Natural killer cell treated with Interleukin-12 subunit alpha and Interleukin-12 subunit beta and Interleukin-15 and Interleukin-18, amount 100 ng/mL, for 72 hours (primary cell): ENCODE data around the gene PNMT. TPM values are rescaled to one million over a fixed set of nuclear protein-coding genes. Genes with fewer than 3 reads are reported as not detected.

Source experiments
- ATAC-seq, 2 donors: fragments of 150-1000 bp; cut with Tn5 transposase in 1 of 2; sonication (Bioruptor Pico), chemical (Tn5 transposase) in 1 of 2; 2 replicates each; pipeline ENCODE4 v1.10.0; 2021
- DNase-seq: peaks from one replicate; pipeline ENCODE4 v3.0.0; 2022; ENCODE audit warnings: low spot score
- H3K27ac Mint-ChIP-seq, 2 donors: 1 replicate in 1 of 2; 2 replicates in 1 of 2; pipeline ENCODE4 v1.8.0; 2022; ENCODE audit warnings: mixed read lengths in 2 of 2, mild to moderate bottlenecking in 1 of 2, moderate library complexity in 1 of 2
- H3K27me3 Mint-ChIP-seq, 2 donors: 1 replicate in 1 of 2; 2 replicates in 1 of 2; pipeline ENCODE4 v1.8.0; 2022; ENCODE audit warnings: mixed read lengths in 2 of 2
- H3K36me3 Mint-ChIP-seq: one replicate; pipeline ENCODE4 v1.8.0; 2022; ENCODE audit warnings: mixed read lengths
- H3K4me1 Mint-ChIP-seq, 2 donors: 1 replicate in 1 of 2; 2 replicates in 1 of 2; pipeline ENCODE4 v1.8.0; 2022; ENCODE audit warnings: low read depth in 2 of 2, mixed read lengths in 2 of 2, mild to moderate bottlenecking in 1 of 2
- H3K4me3 Mint-ChIP-seq: one replicate; pipeline ENCODE4 v1.8.0; 2022; ENCODE audit warnings: mixed read lengths
- H3K9me3 Mint-ChIP-seq: 2 replicates; pipeline ENCODE4 v1.8.0; 2022; ENCODE audit warnings: mixed read lengths
- total RNA-seq, 2 donors: library from RNA; stranded (reverse); gene quantifications; one replicate each; pipeline ENCODE4 v1.2.3, GENCODE V29; 2022

PNMT gene
- total RNA-seq, 2 donors from 2014 or later, result not detected

DNA sequence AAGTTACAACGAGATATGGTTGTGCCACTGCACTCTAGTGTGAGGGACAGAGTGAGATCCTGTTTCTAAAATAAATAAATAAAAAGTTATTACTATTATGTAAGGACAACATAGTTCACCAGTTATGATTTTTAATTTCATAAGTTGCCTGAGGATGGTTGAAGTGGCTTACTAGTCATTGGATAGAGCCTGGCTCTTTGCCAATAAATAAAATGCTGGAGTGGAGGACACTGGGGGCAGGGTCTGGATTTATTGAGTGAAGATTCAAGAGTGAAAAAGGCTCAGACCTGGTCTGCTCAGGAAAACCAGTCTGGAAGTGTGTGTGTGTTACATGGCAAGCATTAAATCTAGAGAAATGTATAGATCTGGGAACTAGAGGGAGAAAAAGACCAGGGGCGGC lies 29.2 kb upstream of the PNMT start:
- H3K27ac Mint-ChIP-seq, result peak overlapping the region in 1 of 2 donors; percentile 92
- no peaks in the 10 kb centered on the region for H3K27me3 Mint-ChIP-seq
- ATAC-seq, result no peak
- H3K9me3 Mint-ChIP-seq, result no peaks in the 10 kb centered on the region
- H3K36me3 Mint-ChIP-seq, result peaks cover 4% of the 10 kb centered on the region
- DNase-seq, result no peak
- peak overlapping the region; percentile 96 for H3K4me3 Mint-ChIP-seq
- H3K4me1 Mint-ChIP-seq, result peaks cover 70 to 72% of the 10 kb centered on the region in 2 donors

DNA sequence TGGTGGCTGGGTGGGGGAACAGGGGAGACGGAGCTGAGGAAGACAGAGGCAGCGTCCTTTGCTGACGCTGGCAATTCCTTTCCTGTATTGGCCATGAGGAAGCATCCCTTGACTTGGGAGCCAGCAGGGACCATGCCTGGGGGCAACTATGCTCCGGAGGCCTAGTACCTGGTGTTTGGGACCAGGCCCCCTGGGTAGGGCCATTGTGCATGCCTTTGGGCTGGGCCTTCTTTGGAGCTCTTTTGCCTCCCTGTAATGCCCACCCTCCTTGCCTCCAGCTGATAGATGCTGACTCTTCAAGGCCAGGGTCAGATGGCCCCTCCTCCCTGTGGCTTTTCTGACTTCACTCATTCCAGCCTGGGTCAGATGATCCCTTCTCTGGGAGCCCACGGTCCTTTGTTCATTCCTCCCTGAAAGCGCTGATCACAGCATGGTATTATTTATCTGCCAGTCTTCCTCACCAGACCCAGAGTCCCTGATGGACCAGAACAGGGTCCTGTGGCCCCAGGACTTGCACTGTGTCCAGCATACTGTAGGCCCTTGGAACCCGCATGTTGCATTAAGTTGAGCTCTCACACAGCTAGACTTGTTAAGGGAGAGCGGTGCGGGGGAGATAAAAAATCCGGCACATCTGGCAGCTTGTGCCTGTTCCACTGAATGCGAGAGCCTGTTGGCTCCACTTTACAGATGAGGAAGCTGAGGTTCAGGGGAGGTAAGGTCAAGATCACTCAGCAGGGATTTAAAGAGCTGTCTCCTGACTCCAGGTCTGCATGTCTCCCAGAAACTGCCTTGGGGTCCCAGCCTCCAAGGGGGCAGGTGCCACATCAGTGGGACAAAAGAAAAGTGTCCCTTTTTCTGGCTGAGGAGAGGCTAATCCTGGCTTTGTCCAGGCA lies 28.4 kb upstream of the PNMT start:
- peak overlapping the region; percentile 28 for H3K4me3 Mint-ChIP-seq
- peak overlapping the region; percentile 26 to 92 for H3K27ac Mint-ChIP-seq
- no peaks in the 10 kb centered on the region for H3K9me3 Mint-ChIP-seq
- no peak for DNase-seq
- H3K27me3 Mint-ChIP-seq, result no peaks in the 10 kb centered on the region
- peaks cover 4% of the 10 kb centered on the region for H3K36me3 Mint-ChIP-seq
- peaks cover 69 to 71% of the 10 kb centered on the region in 2 donors for H3K4me1 Mint-ChIP-seq
- no peak for ATAC-seq

DNA sequence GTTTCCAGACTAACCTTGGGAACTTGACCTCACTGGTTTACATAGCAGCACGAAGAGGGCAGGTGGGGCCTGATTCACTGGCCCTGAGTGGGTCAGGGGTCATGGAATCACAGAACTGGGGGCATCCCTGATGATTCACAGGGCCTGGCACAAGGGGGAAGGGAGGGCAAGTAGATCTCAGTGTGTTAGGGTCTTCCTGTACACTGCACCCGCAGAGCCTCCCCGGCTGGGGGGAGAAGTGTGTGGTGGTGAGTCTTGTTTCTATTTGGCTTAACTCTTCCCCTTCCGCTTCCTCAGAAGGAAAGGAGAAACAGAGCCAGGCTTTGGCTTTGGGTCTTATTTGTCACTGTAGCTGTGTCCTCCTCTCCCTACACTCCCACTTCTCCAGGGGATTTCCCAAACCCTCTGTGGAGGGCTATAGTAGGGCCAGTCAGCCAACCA lies 27.6 kb upstream of the PNMT start:
- H3K9me3 Mint-ChIP-seq, result no peaks in the 10 kb centered on the region
- H3K4me3 Mint-ChIP-seq, result peak overlapping the region; percentile 38
- ATAC-seq, result no peak
- DNase-seq, result no peak
- peaks cover 67 to 79% of the 10 kb centered on the region in 2 donors for H3K4me1 Mint-ChIP-seq
- H3K36me3 Mint-ChIP-seq, result peaks cover 4% of the 10 kb centered on the region
- H3K27me3 Mint-ChIP-seq, result no peaks in the 10 kb centered on the region
- H3K27ac Mint-ChIP-seq, result peak overlapping the region in 1 of 2 donors; percentile 92

DNA sequence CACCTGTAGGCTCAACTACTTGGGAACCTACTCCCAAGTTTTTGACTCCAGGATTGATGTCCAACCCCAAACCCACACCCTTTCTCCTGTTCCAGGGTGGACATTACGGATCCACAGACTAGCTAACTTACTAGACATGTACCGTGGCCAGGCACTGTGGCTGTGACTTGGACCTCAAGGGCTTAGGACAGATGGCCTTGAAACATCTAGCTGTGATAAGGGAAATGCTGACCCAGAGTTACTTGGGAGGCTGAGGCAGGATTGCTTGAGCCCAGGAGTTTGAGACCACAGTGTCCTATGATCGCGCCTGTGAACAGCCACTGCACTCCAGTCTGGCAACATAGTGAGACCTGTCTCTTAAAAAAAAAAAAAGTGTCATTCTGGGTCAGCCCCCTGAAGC lies 27.2 kb upstream of the PNMT start:
- H3K36me3 Mint-ChIP-seq, result peaks cover 4% of the 10 kb centered on the region
- H3K9me3 Mint-ChIP-seq, result no peaks in the 10 kb centered on the region
- no peak for ATAC-seq
- H3K27me3 Mint-ChIP-seq, result no peaks in the 10 kb centered on the region
- no peak for DNase-seq
- peaks cover 67 to 80% of the 10 kb centered on the region in 2 donors for H3K4me1 Mint-ChIP-seq
- peak overlapping the region; percentile 16 to 92 for H3K27ac Mint-ChIP-seq
- H3K4me3 Mint-ChIP-seq, result no peak overlapping the region

DNA sequence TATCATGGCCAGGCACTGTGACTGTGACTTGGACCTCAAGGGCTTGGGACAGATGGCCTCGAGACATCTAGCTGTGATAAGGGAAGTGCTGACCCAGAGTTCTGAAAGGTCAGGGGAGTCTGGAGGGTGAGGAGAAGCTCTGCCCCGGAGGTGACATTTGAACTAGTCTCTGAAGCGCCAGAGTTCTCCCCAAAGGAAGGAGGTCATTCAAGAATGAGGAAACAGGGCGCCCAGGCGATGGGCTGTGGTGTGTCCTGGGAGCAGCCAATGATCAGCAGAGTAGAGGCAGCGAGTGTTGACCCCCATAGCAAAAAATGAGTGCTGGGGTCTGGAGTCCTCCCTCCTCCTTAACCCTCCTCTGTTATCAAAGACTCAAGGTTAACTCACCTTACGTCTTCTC lies 26.4 kb upstream of the PNMT start:
- ATAC-seq (no peak), DNase-seq (no peak)
- H3K4me3 Mint-ChIP-seq, result no peak overlapping the region
- H3K9me3 Mint-ChIP-seq, result no peaks in the 10 kb centered on the region
- H3K27me3 Mint-ChIP-seq, result no peaks in the 10 kb centered on the region
- peak overlapping the region; percentile 16 to 92 for H3K27ac Mint-ChIP-seq
- peaks cover 67 to 76% of the 10 kb centered on the region in 2 donors for H3K4me1 Mint-ChIP-seq
- H3K36me3 Mint-ChIP-seq, result peaks cover 4% of the 10 kb centered on the region

DNA sequence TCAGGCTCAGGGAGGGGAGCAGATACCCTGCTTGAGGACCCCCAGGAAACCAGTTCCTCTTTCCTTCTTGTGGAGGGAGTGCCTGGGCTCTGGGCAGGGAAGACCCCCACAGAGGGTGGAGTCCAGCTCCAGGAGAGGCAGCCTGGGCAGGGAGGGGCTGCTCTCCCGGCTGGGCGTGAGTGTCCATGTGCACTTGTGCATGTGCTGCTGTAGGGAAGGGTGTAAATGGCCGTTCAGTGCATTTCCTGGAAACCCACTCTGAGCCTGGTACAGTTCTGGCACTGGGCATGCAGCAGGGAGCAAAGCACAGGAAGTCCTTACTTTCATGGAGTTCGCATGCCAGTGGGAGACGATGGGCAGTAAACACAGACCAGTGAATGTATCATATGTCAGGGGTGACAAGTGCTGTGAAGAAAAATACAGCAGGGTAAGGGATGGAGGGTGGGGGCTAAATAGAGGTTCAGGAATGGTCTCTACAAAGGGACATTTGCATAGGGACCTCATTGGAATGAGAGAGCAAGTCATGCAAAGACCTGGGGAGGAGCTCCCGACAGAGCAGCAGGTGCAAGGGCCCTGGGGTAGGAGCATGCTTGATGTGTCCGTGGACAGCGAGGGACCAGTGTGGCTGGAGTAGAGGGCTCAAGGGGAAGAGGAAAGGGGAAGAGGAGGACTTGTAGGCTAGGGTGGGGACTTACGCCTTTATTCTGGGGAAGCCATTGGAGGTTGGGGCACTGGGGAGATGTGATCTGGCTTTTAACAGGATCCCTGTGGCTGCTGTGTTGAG lies 25.8 kb upstream of the PNMT start:
- no peaks in the 10 kb centered on the region for H3K9me3 Mint-ChIP-seq
- H3K27me3 Mint-ChIP-seq, result no peaks in the 10 kb centered on the region
- H3K36me3 Mint-ChIP-seq, result peaks cover 4% of the 10 kb centered on the region
- ATAC-seq (no peak), DNase-seq (no peak)
- peak overlapping the region; percentile 41 for H3K4me3 Mint-ChIP-seq
- H3K27ac Mint-ChIP-seq, result peak overlapping the region; percentile 1 to 43
- H3K4me1 Mint-ChIP-seq, result peaks cover 65 to 76% of the 10 kb centered on the region in 2 donors

DNA sequence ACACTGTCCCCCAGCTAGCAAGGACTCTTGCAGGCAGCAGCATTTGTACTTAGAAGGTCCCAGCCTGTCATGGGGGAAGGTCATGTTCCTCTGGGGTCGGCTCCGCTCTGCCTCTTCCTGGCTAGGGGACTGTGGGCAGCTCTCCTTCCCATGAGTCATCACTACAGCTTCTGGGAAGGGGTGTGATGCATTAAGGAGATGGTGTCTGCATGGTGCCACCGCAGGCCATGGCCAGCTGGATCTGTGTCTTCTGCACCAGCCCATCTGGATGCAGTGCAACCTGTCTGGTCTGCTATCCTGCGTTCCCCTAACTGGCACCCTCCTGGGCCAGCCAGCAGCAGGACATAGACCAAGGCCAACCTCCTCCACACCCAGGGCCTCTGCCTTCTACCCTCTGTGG lies 25.0 kb upstream of the PNMT start:
- Mint-ChIP-seq H3K36me3 (peaks cover under 1% of the 10 kb centered on the region), H3K9me3 (no peaks in the 10 kb centered on the region), H3K27ac (peak overlapping the region; percentile 1 to 43), H3K27me3 (no peaks in the 10 kb centered on the region), H3K4me3 (peak overlapping the region; percentile 41), H3K4me1 (peaks cover 57 to 71% of the 10 kb centered on the region in 2 donors)
- DNase-seq (no peak), ATAC-seq (no peak)

DNA sequence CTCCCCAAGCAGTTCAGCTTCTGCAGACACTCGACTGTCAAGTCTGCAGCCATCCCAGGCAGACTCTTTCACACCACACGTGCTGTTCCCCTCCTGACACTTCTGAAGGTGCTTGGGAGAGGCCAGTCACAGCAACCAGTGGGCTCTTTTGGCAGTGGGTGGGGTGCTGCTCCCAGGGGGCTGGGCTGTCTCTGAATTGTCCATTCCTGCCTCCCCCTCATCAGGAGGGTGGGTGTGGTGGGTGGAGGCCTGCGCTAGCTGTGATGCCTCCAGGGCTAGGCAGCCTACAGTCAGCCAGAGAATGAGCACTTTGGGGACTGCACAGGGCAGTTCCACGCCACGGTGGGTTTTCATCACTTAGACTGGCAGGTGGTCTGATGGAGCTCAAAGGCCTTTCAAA lies 21.0 kb upstream of the PNMT start:
- DNase-seq (no peak), ATAC-seq (no peak)
- Mint-ChIP-seq H3K9me3 (no peaks in the 10 kb centered on the region), H3K36me3 (no peaks in the 10 kb centered on the region), H3K4me3 (no peak overlapping the region), H3K27ac (no peak overlapping the region), H3K4me1 (peaks cover 49 to 61% of the 10 kb centered on the region in 2 donors), H3K27me3 (no peaks in the 10 kb centered on the region)

DNA sequence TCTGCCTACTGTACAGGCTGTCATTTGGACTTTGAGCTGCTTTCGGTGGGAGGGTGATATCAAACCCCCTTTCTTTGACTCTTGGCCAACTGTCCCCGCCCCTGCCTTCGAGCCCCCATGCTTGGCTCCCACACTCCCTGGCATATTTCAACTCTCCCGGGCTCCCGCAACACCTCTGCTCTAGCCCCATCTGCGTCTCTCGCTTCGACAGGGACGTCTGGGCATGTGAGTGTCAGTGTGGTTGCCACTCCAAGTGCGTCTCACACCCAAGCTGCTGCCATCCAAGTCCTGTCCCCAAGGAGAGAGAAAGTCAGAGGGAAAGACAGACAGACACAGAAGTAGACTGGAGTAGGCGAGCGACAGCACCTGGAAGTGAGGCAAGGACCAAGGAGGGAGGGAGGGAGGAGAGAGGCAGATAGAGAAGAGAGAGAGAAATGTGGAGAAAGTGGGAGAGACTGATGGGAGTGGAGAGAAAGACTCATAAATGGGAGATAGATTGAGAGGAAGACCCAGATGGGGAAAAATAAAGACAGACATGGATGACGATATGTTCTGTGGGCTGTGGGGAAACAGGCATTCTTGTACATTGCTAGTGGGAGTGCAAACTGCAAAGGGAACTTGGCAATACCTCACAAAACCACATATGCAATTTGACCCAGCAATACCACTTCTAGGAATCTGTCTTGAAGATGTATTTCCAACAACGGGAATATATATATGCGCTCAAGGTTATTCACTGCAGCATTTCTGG lies 19.5 kb upstream of the PNMT start:
- Mint-ChIP-seq H3K4me3 (no peak overlapping the region), H3K9me3 (no peaks in the 10 kb centered on the region), H3K27ac (peak overlapping the region; percentile 2 to 10), H3K4me1 (peaks cover 41 to 51% of the 10 kb centered on the region in 2 donors), H3K27me3 (no peaks in the 10 kb centered on the region), H3K36me3 (no peaks in the 10 kb centered on the region)
- ATAC-seq (no peak), DNase-seq (no peak)

DNA sequence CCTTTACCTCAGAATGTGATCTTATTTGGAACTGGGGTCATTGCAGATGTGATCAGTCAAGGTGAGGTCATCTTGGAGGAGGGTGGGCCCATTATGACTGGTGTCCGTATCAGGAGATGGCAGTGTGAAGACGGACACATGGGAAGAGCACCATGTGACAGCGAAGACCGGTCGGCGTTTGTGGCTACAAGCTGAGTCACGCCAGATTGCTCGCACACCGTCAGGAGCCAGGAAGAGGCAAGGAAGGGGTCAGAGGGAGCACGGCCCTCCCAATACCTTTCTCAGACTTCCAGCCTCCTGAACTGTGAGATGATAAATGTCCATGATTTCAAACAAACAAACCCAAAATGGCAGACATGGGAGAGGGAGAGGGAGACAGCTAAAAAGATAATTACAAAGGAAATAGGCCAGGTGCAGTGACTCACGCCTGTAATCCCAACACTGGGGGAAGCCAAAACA lies 18.1 kb upstream of the PNMT start:
- no peak overlapping the region for H3K4me3 Mint-ChIP-seq
- no peaks in the 10 kb centered on the region for H3K36me3 Mint-ChIP-seq
- no peaks in the 10 kb centered on the region for H3K9me3 Mint-ChIP-seq
- DNase-seq, result no peak
- H3K27ac Mint-ChIP-seq, result peak overlapping the region; percentile 25 to 74
- no peaks in the 10 kb centered on the region for H3K27me3 Mint-ChIP-seq
- H3K4me1 Mint-ChIP-seq, result peaks cover 38 to 41% of the 10 kb centered on the region in 2 donors
- no peak for ATAC-seq

DNA sequence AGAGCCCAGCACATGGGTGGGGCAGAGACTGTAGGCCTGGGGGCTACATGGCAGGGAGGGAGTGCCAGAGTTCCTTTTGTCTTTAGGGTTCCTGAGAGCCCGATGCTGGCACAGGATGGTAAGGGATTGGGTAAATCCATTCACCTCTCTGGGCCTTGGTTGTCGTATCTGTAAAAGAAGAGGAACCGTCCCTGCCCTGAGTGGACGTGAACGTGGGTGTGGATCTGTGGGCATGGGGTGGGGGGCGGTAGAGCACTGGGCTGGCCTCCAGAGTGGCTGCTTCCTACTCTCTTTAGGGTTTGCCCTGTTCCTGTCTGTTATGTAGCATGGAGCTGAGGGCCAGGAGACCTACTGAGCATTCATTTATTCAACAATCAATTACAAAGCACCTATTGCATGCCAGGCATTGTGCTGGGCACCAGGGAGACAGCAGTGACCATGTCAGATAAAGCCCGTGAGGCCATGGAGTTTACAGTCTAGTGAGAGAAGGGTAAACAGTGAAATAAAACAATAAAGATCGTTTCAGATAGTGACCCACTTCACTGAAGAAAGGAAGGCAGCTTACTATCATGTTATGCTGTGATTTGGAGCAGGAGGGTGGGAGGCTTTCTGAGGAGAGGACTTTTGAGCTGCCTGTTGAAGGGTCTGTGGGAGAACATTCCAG lies 16.2 kb upstream of the PNMT start:
- Mint-ChIP-seq H3K27ac (peak overlapping the region; percentile 25 to 74), H3K27me3 (no peaks in the 10 kb centered on the region), H3K9me3 (no peaks in the 10 kb centered on the region), H3K36me3 (no peaks in the 10 kb centered on the region), H3K4me3 (no peak overlapping the region), H3K4me1 (peaks cover 42 to 43% of the 10 kb centered on the region in 2 donors)
- no peak for ATAC-seq
- no peak for DNase-seq

DNA sequence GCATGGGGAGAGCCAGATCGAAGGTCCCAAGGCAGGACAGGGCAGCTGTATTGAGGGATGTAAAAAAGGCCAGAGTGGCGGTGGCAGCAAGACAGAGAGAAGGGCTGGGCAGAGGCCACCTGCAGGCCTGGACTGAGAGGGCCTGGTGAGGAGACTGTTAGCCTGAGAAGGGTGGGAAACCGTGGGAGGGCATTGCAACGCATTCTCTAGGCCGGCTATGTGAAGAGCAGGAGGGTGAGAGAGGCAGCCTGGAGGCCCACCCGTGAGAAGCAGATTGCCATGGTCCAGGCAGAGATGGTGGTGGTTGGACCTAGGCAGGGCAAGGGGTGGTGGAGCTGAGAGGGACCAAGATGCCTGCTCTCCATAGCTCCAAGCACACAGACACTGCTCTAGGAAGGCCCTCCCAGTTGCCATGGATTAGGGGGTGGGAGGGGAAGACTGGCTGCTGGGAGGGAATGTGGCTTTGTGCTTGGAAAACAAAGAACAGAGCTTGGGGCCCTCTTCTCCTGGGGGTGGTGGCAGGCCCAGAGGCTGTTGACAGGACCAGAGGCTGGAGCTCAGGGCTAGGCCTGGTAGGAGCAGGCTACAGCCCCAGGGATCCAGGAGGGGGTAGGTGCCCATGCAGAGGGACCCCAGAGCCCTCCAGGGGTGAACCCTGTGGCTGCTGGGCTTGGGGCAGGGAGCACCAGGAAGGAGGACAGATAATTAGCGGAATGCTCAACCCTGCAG lies 15.5 kb upstream of the PNMT start:
- H3K4me3 Mint-ChIP-seq, result no peak overlapping the region
- no peak for DNase-seq
- no peaks in the 10 kb centered on the region for H3K36me3 Mint-ChIP-seq
- peaks cover 40 to 43% of the 10 kb centered on the region in 2 donors for H3K4me1 Mint-ChIP-seq
- no peaks in the 10 kb centered on the region for H3K27me3 Mint-ChIP-seq
- no peaks in the 10 kb centered on the region for H3K9me3 Mint-ChIP-seq
- H3K27ac Mint-ChIP-seq, result peak overlapping the region; percentile 25 to 74
- peak in 1 of 2 donors; percentile 26 for ATAC-seq
